Measurements from ENCODE around the gene LACC1.

DNA sequence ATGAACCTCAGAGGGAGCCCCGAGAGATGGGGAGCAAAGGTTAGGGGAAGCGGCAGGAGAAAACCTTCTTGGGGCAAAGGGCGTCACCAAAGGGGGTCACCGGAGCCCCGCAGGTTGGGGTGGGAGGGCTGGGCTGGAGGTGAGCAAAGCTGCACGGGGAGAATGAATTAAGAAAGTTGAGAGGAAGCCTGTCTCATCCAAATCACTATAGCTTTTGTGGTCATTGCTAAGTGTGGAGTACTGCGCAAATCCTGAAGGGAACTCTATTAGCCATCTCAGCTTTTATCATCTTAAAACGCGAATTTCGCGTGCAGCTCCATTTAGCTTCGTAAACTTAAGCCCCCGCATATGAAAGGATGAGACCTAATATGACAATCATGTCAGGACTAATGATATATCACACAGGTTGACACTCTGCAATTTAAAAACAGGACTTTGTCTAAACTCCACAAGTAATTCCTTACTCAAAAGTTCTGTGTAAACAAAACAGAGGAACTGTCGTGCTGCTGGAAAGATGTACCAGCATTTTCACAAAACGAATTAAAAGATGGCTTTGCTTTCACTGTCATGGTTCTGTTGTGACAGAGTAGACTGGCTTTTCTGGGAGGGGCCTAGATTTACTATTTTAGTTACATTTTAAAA, 631 bp downstream of the LACC1 start:
- TF ChIP-seq, protein P1, sequence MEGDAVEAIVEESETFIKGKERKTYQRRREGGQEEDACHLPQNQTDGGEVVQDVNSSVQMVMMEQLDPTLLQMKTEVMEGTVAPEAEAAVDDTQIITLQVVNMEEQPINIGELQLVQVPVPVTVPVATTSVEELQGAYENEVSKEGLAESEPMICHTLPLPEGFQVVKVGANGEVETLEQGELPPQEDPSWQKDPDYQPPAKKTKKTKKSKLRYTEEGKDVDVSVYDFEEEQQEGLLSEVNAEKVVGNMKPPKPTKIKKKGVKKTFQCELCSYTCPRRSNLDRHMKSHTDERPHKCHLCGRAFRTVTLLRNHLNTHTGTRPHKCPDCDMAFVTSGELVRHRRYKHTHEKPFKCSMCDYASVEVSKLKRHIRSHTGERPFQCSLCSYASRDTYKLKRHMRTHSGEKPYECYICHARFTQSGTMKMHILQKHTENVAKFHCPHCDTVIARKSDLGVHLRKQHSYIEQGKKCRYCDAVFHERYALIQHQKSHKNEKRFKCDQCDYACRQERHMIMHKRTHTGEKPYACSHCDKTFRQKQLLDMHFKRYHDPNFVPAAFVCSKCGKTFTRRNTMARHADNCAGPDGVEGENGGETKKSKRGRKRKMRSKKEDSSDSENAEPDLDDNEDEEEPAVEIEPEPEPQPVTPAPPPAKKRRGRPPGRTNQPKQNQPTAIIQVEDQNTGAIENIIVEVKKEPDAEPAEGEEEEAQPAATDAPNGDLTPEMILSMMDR (IDR thresholded peaks at IDR 0.05): no peak
- TF ChIP-seq EZH2 (IDR thresholded peaks at IDR 0.05): no peak
- no peak for TF ChIP-seq EZH2phosphoT487 (IDR thresholded peaks at IDR 0.05)

All from neural progenitor cell (in vitro differentiated cells).